ENCODE results near the gene GPR183. TPM values are rescaled to one million over a fixed set of nuclear protein-coding genes. Genes with fewer than 3 reads are reported as not detected.

The GPR183 gene
- total RNA-seq, 1 donor, result 0.36 TPM

GRCh38 chr13:99289271-99289670, 17.9 kb downstream of the GPR183 start:
- Histone ChIP-seq H3K27me3 (ENCODE audit: insufficient read depth, low read length) (no peaks in the 10 kb centered on the region), H3K4me3 (ENCODE audit: insufficient read depth, low read length) (no peak overlapping the region), H3K79me2 (ENCODE audit: insufficient read depth, low read length) (no peaks in the 10 kb centered on the region), H3K4me1 (ENCODE audit: insufficient read depth, low read length) (no peaks in the 10 kb centered on the region), H2AFZ (ENCODE audit: low read length) (no peak overlapping the region), H4K20me1 (ENCODE audit: insufficient read depth, low read length) (no peaks in the 10 kb centered on the region), H3K27ac (ENCODE audit: low read depth, low read length) (no peak overlapping the region), H3K4me2 (ENCODE audit: insufficient read depth, low read length) (no peak overlapping the region), H3K36me3 (ENCODE audit: insufficient read depth, low read length) (no peaks in the 10 kb centered on the region), H3K9me3 (ENCODE audit: low read depth, low read length) (no peaks in the 10 kb centered on the region)
- DNase-seq (ENCODE audit: insufficient read length, low spot score, missing footprints), result no peak
- TF ChIP-seq CTCF (IDR thresholded peaks at IDR 0.05; ENCODE audit: extremely low read depth, low read depth, low read length), result no peak

- no peaks in the 10 kb centered on the region for H3K79me2 ChIP-seq (ENCODE audit: insufficient read depth, low read length)
- no peaks in the 10 kb centered on the region for H4K20me1 ChIP-seq (ENCODE audit: insufficient read depth, low read length)
- H3K27ac ChIP-seq (ENCODE audit: low read depth, low read length), result no peak overlapping the region
- no peak overlapping the region for H3K4me2 ChIP-seq (ENCODE audit: insufficient read depth, low read length)
- TF ChIP-seq CTCF (IDR thresholded peaks at IDR 0.05; ENCODE audit: extremely low read depth, low read depth, low read length), result no peak
- H3K4me3 ChIP-seq (ENCODE audit: insufficient read depth, low read length), result no peak overlapping the region
- DNase-seq (ENCODE audit: insufficient read length, low spot score, missing footprints), result no peak
- H3K27me3 ChIP-seq (ENCODE audit: insufficient read depth, low read length), result no peaks in the 10 kb centered on the region
- no peaks in the 10 kb centered on the region for H3K36me3 ChIP-seq (ENCODE audit: insufficient read depth, low read length)
- no peak overlapping the region for H2AFZ ChIP-seq (ENCODE audit: low read length)
- H3K4me1 ChIP-seq (ENCODE audit: insufficient read depth, low read length), result peaks cover 3% of the 10 kb centered on the region
- H3K9me3 ChIP-seq (ENCODE audit: low read depth, low read length), result no peaks in the 10 kb centered on the region
Observed at GRCh38 chr13:99288089-99288488, 19.1 kb downstream of the GPR183 start.

GRCh38 chr13:99287551-99287950, 19.6 kb downstream of the GPR183 start:
- DNase-seq (ENCODE audit: insufficient read length, low spot score, missing footprints), result no peak
- Histone ChIP-seq H3K4me3 (ENCODE audit: insufficient read depth, low read length) (no peak overlapping the region), H3K4me1 (ENCODE audit: insufficient read depth, low read length) (peaks cover 9% of the 10 kb centered on the region), H3K79me2 (ENCODE audit: insufficient read depth, low read length) (no peaks in the 10 kb centered on the region), H3K27me3 (ENCODE audit: insufficient read depth, low read length) (no peaks in the 10 kb centered on the region), H4K20me1 (ENCODE audit: insufficient read depth, low read length) (no peaks in the 10 kb centered on the region), H3K9me3 (ENCODE audit: low read depth, low read length) (no peaks in the 10 kb centered on the region), H3K36me3 (ENCODE audit: insufficient read depth, low read length) (no peaks in the 10 kb centered on the region), H2AFZ (ENCODE audit: low read length) (no peak overlapping the region), H3K4me2 (ENCODE audit: insufficient read depth, low read length) (no peak overlapping the region), H3K27ac (ENCODE audit: low read depth, low read length) (no peak overlapping the region)
- TF ChIP-seq CTCF (IDR thresholded peaks at IDR 0.05; ENCODE audit: extremely low read depth, low read depth, low read length), result no peak

GRCh38 chr13:99285432-99286182, 21.6 kb downstream of the GPR183 start:
- TF ChIP-seq CTCF (IDR thresholded peaks at IDR 0.05; ENCODE audit: extremely low read depth, low read depth, low read length), result no peak
- Histone ChIP-seq H3K4me3 (ENCODE audit: insufficient read depth, low read length) (no peak overlapping the region), H3K27ac (ENCODE audit: low read depth, low read length) (no peak overlapping the region), H4K20me1 (ENCODE audit: insufficient read depth, low read length) (no peaks in the 10 kb centered on the region), H3K4me1 (ENCODE audit: insufficient read depth, low read length) (peaks cover 22% of the 10 kb centered on the region), H3K27me3 (ENCODE audit: insufficient read depth, low read length) (no peaks in the 10 kb centered on the region), H3K79me2 (ENCODE audit: insufficient read depth, low read length) (no peaks in the 10 kb centered on the region), H2AFZ (ENCODE audit: low read length) (no peak overlapping the region), H3K36me3 (ENCODE audit: insufficient read depth, low read length) (no peaks in the 10 kb centered on the region), H3K9me3 (ENCODE audit: low read depth, low read length) (no peaks in the 10 kb centered on the region), H3K4me2 (ENCODE audit: insufficient read depth, low read length) (no peak overlapping the region)
- DNase-seq (ENCODE audit: insufficient read length, low spot score, missing footprints), result peak; percentile 48
